Panc1 (cell line): ENCODE results near the gene GNG7. TPM values are rescaled to one million over a fixed set of nuclear protein-coding genes. Genes with fewer than 3 reads are reported as not detected.

Experiments
- ATAC-seq: fragments of 200-7000 bp; cut with Tn5 transposase; 2 replicates; pipeline ENCODE4 v1.9.1; 2020; ENCODE audit warnings: mild to moderate bottlenecking, moderate library complexity
- BruUV-seq: library from RNA; stranded (reverse); fragments of 400-500 nt; replicated peaks from 2 replicates; lab custom pipeline; 2021; lab: Mats Ljungman, UMichigan
- CTCF ChIA-PET: fragments of 300-600 bp; sonication (Branson Sonifier 250); formaldehyde crosslinking; loops from one replicate; lab custom pipeline; 2022; ENCODE audit warnings: antibody characterized with exemption; lab: Charles Lee
- POLR2A ChIA-PET: fragments of 300-600 bp; sonication (Branson Sonifier 250); formaldehyde crosslinking; loops from one replicate; lab custom pipeline; 2022; ENCODE audit warnings: antibody characterized with exemption; lab: Charles Lee
- DNase-seq: peaks from one replicate; pipeline ENCODE4 v3.0.0-alpha.2; 2010; ENCODE audit warnings: low read depth, low spot score
- H3K27ac ChIP-seq: 2 replicates; pipeline ENCODE4 v1.5.1; 2011; ENCODE audit warnings: mild to moderate bottlenecking, low read length, inconsistent platforms
- H3K27me3 ChIP-seq: fragments of 200-500 bp; sonication (Bioruptor generic); 2 replicates; pipeline ENCODE4 v1.6.0; 2014; ENCODE audit warnings: low read length, inconsistent platforms; ENCODE audit not compliant: control insufficient read depth, insufficient read depth
- H3K36me3 ChIP-seq: fragments of 200-500 bp; sonication (Bioruptor generic); 2 replicates; pipeline ENCODE4 v1.5.1; 2014; ENCODE audit warnings: inconsistent platforms, mild to moderate bottlenecking, low read length, moderate library complexity; ENCODE audit not compliant: control insufficient read depth, insufficient read depth
- H3K4me1 ChIP-seq: 2 replicates; pipeline ENCODE4 v1.5.1; 2011; ENCODE audit warnings: inconsistent platforms, mild to moderate bottlenecking, low read length, moderate library complexity; ENCODE audit not compliant: control insufficient read depth, insufficient read depth
- H3K4me3 ChIP-seq, 2 experiments: 2 replicates each; pipeline ENCODE4 v1.5.1; 2011 to 2012; ENCODE audit warnings: low read depth in 2 of 2, low read length in 2 of 2, mild to moderate bottlenecking in 2 of 2, inconsistent platforms in 1 of 2, moderate library complexity in 1 of 2
- H3K9me3 ChIP-seq: fragments of 200-500 bp; sonication (Bioruptor generic); 2 replicates; pipeline ENCODE4 v1.5.1; 2014; ENCODE audit warnings: low read depth, mild to moderate bottlenecking, inconsistent platforms, low read length, moderate library complexity; ENCODE audit not compliant: control insufficient read depth, insufficient read depth
- POLR2AphosphoS5 ChIP-seq: IDR thresholded peaks from 2 replicates; pipeline ENCODE4 v1.6.1; 2012; ENCODE audit warnings: mild to moderate bottlenecking, low read depth, low read length, moderate library complexity
- SIN3A ChIP-seq: IDR thresholded peaks from 2 replicates; pipeline ENCODE4 v1.6.1; 2012; ENCODE audit warnings: low read depth, mild to moderate bottlenecking, low read length, moderate library complexity, borderline replicate concordance; ENCODE audit not compliant: insufficient read depth
- TCF7L2 ChIP-seq: IDR thresholded peaks from 2 replicates; pipeline ENCODE4 v1.6.1; 2011; ENCODE audit warnings: mild to moderate bottlenecking, low read depth, low read length, inconsistent platforms
- in situ Hi-C: cut with HindIII; loops from 2 replicates; pipeline ENCODE4 v1.10.0; 2016; ENCODE audit warnings: low sequenced_read_pairs, low pct_unique_long_range_greater_than_20kb
- intact Hi-C: fragments of 100-400 bp; cut with micrococcal nuclease; formaldehyde crosslinking; loops from one replicate; pipeline ENCODE4 v1.10.0; 2022; ENCODE audit not compliant: unreplicated experiment
- total RNA-seq: library from RNA; stranded (reverse); gene quantifications from one replicate; pipeline ENCODE4 v1.2.1, GENCODE V29; 2021; ENCODE audit not compliant: unreplicated experiment
- TF ChIP-seq, protein P1 (sequence below): fragments of 450-650 bp; IDR thresholded peaks from 2 replicates; pipeline ENCODE4 v1.5.1; 2017; ENCODE audit warnings: mild to moderate bottlenecking
- TF ChIP-seq, protein P2 (sequence below), 2 experiments: IDR thresholded peaks; 2 replicates each; pipeline ENCODE4 v1.6.1; 2011 to 2012; ENCODE audit warnings: low read depth in 2 of 2, control low read depth in 1 of 2, low read length in 1 of 2, mild to moderate bottlenecking in 1 of 2, moderate library complexity in 1 of 2; ENCODE audit not compliant: insufficient read depth in 1 of 2

GNG7 gene
- total RNA-seq, 1 experiment from 2014 or later: 0.74 TPM

DNA sequence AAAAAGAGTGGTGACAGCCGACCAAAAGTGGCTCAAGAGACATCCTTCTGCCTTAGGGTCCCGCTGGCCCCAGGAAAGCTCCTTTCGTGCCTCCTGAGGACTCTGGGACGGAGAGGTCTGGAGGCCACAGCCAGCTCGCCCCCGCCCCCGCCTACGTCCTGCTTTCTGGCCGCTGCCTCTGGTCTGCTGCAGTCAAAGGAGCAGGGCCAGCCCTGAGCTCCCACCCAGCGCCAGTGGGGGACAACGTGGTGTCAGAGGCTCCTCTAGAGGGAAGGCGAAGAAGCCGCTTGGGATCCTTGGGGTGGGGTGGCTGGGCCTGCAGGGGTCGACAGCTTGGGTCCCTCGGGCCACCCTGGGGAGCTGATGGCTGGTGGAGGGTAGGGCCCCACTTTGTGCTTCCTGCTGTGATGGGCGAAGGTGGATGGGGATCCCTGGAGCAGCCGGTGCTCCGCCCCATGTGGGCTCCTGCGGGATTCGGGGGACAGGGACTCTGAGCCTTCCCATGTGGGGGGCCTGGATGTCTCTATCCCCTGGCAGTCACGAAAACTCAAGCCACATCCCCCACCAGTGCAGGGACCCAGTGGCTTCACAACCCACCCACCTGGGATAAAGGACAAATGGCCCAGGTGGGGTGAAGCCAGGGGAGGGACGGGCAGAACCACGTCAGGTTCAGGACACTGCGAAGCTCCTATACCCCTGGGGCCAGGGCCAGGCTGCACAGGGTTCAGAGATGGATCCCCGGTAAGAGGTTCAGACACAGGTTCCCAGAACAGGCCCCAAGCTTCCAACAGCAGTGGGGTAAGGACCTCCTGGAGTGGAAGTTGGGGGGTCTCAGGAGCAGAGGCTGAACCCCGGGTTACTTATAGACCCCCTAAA, 27.7 kb upstream of the GNG7 start:
- no peaks in the 10 kb centered on the region; the same call in 1 of the 2 replicates for H3K4me1 ChIP-seq
- DNase-seq (no peak), ATAC-seq (no peak)
- H3K27ac ChIP-seq: no peak overlapping the region
- no peaks in the 10 kb centered on the region for H3K27me3 ChIP-seq
- BruUV-seq: no TSS peak
- ChIA-PET CTCF (interaction anchor here (0.7 kb wide), 1 partner anchor 188 kb away, joined by 9 read pairs; no protein-coding TSS in a partner anchor), POLR2A (no interaction called here)
- no peak overlapping the region for H3K4me3 ChIP-seq
- H3K36me3 ChIP-seq: no peaks in the 10 kb centered on the region
- TF ChIP-seq POLR2AphosphoS5 (no peak), TCF7L2 (no peak), SIN3A (no peak)
- TF ChIP-seq, protein P1, sequence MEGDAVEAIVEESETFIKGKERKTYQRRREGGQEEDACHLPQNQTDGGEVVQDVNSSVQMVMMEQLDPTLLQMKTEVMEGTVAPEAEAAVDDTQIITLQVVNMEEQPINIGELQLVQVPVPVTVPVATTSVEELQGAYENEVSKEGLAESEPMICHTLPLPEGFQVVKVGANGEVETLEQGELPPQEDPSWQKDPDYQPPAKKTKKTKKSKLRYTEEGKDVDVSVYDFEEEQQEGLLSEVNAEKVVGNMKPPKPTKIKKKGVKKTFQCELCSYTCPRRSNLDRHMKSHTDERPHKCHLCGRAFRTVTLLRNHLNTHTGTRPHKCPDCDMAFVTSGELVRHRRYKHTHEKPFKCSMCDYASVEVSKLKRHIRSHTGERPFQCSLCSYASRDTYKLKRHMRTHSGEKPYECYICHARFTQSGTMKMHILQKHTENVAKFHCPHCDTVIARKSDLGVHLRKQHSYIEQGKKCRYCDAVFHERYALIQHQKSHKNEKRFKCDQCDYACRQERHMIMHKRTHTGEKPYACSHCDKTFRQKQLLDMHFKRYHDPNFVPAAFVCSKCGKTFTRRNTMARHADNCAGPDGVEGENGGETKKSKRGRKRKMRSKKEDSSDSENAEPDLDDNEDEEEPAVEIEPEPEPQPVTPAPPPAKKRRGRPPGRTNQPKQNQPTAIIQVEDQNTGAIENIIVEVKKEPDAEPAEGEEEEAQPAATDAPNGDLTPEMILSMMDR: no peak
- TF ChIP-seq, protein P2, sequence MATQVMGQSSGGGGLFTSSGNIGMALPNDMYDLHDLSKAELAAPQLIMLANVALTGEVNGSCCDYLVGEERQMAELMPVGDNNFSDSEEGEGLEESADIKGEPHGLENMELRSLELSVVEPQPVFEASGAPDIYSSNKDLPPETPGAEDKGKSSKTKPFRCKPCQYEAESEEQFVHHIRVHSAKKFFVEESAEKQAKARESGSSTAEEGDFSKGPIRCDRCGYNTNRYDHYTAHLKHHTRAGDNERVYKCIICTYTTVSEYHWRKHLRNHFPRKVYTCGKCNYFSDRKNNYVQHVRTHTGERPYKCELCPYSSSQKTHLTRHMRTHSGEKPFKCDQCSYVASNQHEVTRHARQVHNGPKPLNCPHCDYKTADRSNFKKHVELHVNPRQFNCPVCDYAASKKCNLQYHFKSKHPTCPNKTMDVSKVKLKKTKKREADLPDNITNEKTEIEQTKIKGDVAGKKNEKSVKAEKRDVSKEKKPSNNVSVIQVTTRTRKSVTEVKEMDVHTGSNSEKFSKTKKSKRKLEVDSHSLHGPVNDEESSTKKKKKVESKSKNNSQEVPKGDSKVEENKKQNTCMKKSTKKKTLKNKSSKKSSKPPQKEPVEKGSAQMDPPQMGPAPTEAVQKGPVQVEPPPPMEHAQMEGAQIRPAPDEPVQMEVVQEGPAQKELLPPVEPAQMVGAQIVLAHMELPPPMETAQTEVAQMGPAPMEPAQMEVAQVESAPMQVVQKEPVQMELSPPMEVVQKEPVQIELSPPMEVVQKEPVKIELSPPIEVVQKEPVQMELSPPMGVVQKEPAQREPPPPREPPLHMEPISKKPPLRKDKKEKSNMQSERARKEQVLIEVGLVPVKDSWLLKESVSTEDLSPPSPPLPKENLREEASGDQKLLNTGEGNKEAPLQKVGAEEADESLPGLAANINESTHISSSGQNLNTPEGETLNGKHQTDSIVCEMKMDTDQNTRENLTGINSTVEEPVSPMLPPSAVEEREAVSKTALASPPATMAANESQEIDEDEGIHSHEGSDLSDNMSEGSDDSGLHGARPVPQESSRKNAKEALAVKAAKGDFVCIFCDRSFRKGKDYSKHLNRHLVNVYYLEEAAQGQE (IDR thresholded peaks at IDR 0.05; ENCODE audit: insufficient read depth in 1 of 2, low read depth in 2 of 2, low read length in 1 of 2): no peak
- no peaks in the 10 kb centered on the region for H3K9me3 ChIP-seq
- in situ Hi-C loops (no loop called here), intact Hi-C loops (no loop called here)

DNA sequence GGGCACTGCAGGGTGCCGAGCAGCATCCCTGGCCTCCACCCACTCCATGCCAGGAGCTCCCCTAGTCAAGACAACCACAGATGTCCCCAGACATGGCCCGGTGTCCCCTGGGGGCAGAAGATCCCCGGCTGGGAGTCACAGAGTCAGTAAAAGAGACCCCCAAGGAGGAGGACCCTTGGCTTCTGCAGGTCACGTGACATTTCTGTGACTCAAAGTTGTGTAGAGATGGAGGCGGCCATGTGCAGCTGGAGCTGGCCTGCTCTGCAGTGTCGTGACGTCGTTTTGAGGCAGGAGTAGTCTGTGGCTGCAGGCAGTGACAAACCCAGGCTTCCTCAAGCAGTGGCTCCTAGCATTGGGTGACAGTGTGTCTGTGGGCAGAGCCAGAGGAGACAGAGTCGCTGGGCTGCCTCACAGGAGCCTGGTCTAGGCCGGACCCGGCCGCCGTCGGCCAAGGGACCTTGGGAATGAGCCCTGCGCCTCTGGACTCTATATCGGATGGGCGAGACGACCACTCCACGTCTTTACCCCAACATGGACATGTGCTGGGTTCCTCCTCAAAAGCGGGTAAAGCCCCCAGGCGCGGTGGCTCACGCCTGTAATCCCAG, 26.4 kb upstream of the GNG7 start:
- H3K9me3 ChIP-seq: no peaks in the 10 kb centered on the region
- no peak for ATAC-seq
- no TSS peak for BruUV-seq
- H3K4me1 ChIP-seq: peaks cover 3% of the 10 kb centered on the region
- TF ChIP-seq TCF7L2 (no peak), SIN3A (no peak), POLR2AphosphoS5 (no peak)
- TF ChIP-seq, protein P1: no peak
- TF ChIP-seq, protein P2 (IDR thresholded peaks at IDR 0.05; ENCODE audit: insufficient read depth in 1 of 2, low read depth in 2 of 2, low read length in 1 of 2): no peak
- CTCF ChIA-PET: no interaction called here
- POLR2A ChIA-PET: no interaction called here
- H3K27ac ChIP-seq: no peak overlapping the region
- DNase-seq: no peak
- intact Hi-C loops: no loop called here
- no peak overlapping the region for H3K4me3 ChIP-seq
- in situ Hi-C loops: no loop called here
- no peaks in the 10 kb centered on the region for H3K36me3 ChIP-seq
- H3K27me3 ChIP-seq: no peaks in the 10 kb centered on the region
